ENCODE results near the gene SGK2.

- TF ChIP-seq CTCF (IDR thresholded peaks at IDR 0.05), result no peak
- TF ChIP-seq POLR2AphosphoS5 (IDR thresholded peaks at IDR 0.05; ENCODE audit: low read depth, low read length), result no peak
- TF ChIP-seq REST (IDR thresholded peaks at IDR 0.05; ENCODE audit: insufficient read depth in 1 of 2, low read depth in 2 of 2, low read length in 1 of 2), result no peak
- no peak for TF ChIP-seq TCF7L2 (IDR thresholded peaks at IDR 0.05; ENCODE audit: low read depth, low read length)
- no peak for TF ChIP-seq SIN3A (IDR thresholded peaks at IDR 0.05; ENCODE audit: borderline replicate concordance, insufficient read depth, low read depth, low read length)
Observed at GRCh38 chr20:43571310-43571709, 12.5 kb downstream of the SGK2 start.
